GM18508 (cell line): ENCODE results near the gene ZBTB21.

Experiments used
- ATAC-seq: cut with Tn5 transposase; IDR thresholded peaks from one replicate; pipeline ENCODE4 v1.9.1; 2021; ENCODE audit warnings: moderate number of reproducible peaks; ENCODE audit not compliant: insufficient read depth, unreplicated experiment

Gene ZBTB21

GRCh38 chr21:42040411-42041180 is 30.4 kb upstream of the ZBTB21 start:
- ATAC-seq, result no peak

GRCh38 chr21:42039911-42040351 is 29.8 kb upstream of the ZBTB21 start:
- no peak for ATAC-seq

GRCh38 chr21:42039470-42039901 is 29.3 kb upstream of the ZBTB21 start:
- ATAC-seq, result no peak

- ATAC-seq, result no peak
Measured at GRCh38 chr21:42038826-42039425, 28.8 kb upstream of the ZBTB21 start.

- no peak for ATAC-seq
Measured at GRCh38 chr21:42038393-42038792, 28.2 kb upstream of the ZBTB21 start.

DNA sequence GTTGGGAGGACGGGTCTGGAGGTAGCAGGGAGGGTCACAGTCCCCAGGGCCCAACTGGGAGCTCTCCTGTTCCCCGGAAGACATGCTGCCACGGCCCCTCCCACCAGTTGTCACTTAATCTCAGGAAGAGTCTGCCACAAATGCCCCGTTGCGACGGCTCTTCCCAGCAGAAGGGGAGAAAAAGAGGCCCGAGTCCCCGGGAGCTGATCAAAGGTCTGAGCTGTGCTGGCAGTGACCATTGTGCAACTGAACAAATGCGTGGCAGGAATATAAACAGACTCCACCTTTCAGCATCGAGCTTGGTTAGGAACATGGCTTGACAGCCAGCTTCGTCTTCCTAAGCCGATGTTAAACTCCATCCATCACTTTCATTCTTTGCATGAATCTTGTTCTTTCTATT is 27.8 kb upstream of the ZBTB21 start:
- no peak for ATAC-seq

- no peak for ATAC-seq
Measured at GRCh38 chr21:42037516-42037915, 27.4 kb upstream of the ZBTB21 start.

DNA sequence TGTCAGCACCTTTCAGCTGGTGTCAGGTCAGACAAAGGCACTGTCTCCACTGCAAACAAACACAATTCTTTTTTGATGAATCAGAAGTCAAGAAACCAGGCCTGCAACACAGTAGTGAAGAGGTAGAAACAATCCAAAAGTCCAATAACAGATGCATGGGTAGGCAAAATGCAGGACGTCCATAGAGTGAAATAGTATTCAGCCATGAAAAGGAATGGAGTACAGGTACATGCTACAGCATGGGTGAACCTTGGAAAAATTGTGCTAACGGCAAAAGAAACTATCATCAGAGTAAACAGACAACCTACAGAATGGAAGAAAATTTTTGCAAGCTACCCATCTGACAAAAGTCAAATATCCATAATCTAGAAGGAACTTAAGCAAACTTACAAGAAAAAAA is 26.2 kb upstream of the ZBTB21 start:
- ATAC-seq, result no peak

DNA sequence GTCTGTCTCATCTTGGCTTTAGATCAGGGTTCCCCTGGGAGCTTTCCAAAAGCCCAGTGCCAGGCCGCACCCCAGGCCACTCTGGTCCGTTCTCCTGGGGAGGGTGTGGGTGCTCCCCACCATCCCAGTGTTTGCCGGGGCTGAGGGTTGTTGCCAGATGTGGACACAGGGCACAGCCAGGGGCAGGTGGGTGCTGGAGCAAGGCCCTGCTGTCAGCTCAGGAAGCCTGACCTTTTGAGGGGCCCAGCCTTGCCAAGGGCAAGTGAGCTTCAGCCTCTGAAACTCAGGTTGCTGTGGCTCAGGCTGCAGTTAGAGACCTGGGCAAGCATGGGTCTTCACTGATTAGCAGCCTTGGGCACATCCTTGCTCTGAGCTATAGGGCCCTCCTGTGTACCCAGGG is 22.8 kb upstream of the ZBTB21 start:
- ATAC-seq, result no peak

DNA sequence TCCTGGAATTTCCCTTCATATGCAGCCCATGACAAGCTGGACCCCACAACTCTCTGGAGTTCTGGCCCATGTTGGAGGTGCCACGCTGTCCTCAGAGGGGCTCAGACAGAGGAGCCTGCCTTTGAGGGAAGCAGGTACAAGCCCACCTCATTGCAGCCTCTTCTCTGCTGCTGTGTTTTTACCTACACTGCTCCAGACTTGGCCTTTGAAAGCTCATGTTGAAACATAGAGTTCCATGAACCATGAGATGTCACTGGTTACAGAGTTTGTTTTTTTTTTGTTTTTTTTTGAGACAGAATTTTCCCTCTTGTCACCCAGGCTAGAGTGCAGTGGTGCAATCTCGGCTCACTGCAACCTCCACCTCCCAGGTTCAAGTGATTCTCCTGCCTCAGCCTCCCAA is 22.1 kb upstream of the ZBTB21 start:
- ATAC-seq, result no peak

- no peak for ATAC-seq
Measured at GRCh38 chr21:42031816-42032215, 21.7 kb upstream of the ZBTB21 start.

DNA sequence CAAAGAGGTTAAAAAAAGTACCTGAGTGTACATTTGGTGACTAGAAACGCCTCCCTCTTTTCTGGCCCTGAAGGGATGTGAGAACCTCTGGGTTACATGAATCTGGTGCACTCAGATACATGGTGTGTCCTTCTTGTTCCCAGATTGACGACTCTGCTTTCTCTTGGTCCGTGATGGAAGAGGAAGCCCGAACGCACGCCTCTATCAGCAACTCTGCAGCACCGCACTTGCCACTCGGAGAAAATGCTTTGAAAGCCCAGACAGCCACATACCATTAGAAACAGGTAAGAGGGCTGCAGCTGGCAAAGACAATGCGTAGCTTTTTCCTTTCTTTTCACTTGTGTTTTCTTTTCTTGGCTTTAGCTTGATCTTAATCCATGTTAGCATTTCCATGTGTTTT is 21.1 kb upstream of the ZBTB21 start:
- no peak for ATAC-seq

GRCh38 chr21:42030311-42030710 is 20.2 kb upstream of the ZBTB21 start:
- no peak for ATAC-seq

GRCh38 chr21:42028766-42029425 is 18.7 kb upstream of the ZBTB21 start:
- no peak for ATAC-seq

- no peak for ATAC-seq
Measured at GRCh38 chr21:42027822-42028765, 17.9 kb upstream of the ZBTB21 start.

DNA sequence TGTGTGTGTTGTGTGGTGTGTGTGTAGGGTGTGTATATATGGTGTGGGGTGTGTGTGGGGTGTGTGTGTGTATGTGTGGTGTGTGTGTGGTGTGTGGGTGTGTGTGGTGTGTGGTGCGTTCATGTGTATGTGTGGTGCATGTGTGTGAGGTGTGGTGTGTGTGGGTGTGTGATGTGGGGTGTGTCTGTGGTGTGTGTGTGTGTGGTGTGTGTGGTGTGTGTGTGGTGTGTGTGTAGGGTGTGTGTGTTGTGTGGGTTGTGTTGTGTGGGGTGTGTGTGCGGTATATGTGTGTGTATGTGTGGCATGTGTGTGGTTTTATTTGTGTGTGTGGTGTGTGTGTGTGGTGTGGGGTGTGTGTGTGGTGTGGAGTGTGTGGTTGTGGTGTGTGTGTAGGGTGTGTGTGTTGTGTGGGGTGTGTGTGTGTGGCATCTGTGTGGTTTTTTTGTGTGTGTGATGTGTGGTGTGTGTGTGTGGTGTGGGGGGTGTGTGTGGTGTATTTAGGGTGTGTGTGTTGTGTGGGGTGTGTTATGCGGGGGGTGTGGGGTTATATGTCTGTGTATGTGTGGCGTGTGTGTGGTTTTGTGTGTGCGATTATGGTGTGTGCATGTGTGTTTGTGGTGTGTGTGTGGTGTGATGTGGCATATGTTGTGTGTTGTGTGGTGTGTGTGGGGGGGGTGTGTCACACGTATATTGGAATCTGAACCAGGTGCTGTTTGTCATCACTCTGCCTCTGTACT is 17.1 kb upstream of the ZBTB21 start:
- no peak for ATAC-seq

GRCh38 chr21:42026082-42026435 is 15.9 kb upstream of the ZBTB21 start:
- ATAC-seq, result no peak

DNA sequence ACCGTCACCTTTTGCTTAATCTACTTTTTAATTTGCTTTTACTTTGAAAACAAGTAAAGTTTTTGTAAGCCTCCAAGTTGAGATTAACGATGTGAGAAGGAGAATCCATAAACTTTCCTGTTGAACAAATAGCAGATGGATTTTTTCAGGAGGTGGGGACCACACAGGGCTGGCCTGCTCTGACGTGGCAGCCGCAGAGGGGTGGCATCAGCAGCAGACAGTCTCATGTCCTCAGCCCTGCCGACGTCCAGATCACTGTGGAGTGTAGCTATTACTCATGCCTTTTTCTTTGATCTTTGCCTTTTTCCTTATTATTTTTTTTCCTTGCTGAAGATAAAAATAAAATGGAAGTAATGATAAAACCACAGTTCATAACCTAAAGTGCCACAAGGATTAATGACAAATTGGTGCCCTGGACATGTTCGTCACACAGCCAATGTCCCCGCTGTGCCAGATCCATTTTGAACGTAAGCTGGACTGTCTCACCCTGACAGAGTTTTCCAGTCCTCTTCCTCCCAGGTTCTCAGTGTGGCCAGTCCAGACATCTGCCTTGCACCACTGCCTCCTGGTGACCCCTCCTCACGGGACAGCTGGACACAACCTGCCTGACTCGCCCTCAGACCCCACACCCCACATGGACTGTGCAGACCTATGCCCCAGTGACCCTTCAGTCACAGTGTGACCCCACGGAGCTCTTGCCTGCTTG is 15.4 kb upstream of the ZBTB21 start:
- ATAC-seq, result no peak

DNA sequence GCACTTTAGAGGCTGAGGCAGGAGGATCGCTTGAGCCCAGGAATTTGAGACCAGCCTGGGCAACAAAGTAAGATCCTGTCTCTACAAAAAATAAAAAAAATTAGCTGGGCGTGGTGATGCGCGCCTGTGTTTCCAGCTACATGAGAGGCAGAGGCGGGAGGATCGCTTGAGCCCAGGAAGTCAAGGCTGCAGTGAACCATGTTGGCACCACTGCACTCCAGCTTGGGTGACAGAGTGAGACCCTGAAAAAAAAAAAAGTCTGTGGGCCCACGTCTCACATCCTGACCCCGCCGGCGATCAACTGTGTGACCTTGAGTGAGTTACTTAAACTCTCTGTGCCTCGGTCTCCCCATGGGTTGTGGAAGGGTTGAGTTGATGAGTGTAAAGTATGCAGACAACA is 12.7 kb upstream of the ZBTB21 start:
- no peak for ATAC-seq
